ENCODE data around the gene PCGF5.
"Not testable (repeated sequence)": the region's sequence is repeated elsewhere in the genome, so short reads cannot be mapped to it uniquely, and the experiment has no call there.

The PCGF5 gene

GRCh38 chr10:91317541-91317940, 97.1 kb downstream of the PCGF5 start:
- TF ChIP-seq EZH2phosphoT487 (IDR thresholded peaks at IDR 0.05; ENCODE audit: borderline replicate concordance, low read length) = no peak
- no peak for TF ChIP-seq CTCF (IDR thresholded peaks at IDR 0.05; ENCODE audit: low read depth, low read length, poor library complexity, severe bottlenecking)
- no peaks in the 10 kb centered on the region for H3K4me1 ChIP-seq (ENCODE audit: control insufficient read depth, low read length)
- H3K27me3 ChIP-seq (ENCODE audit: control insufficient read depth, low read length) = peaks cover 6% of the 10 kb centered on the region; the same call in 1 of the 2 replicates
- no peak overlapping the region for H3K4me2 ChIP-seq (ENCODE audit: low read length)
- H3K9me2 ChIP-seq (replicated peaks; ENCODE audit: control insufficient read depth, low read length) = no peaks in the 10 kb centered on the region
- no peaks in the 10 kb centered on the region for H3K9me3 ChIP-seq (ENCODE audit: control insufficient read depth, insufficient read depth, low read length)
- H3K27ac ChIP-seq (ENCODE audit: low read depth, low read length) = no peak overlapping the region
- H3K36me3 ChIP-seq (ENCODE audit: control insufficient read depth, low read length) = no peaks in the 10 kb centered on the region
- H4K20me1 ChIP-seq (ENCODE audit: control insufficient read depth, insufficient read depth, low read depth, low read length) = no peaks in the 10 kb centered on the region
- H3F3A ChIP-seq (ENCODE audit: control insufficient read depth, insufficient read depth) = no peaks in the 10 kb centered on the region
- H3K4me3 ChIP-seq (ENCODE audit: low read length) = no peak overlapping the region
- no peaks in the 10 kb centered on the region for H3K79me2 ChIP-seq (ENCODE audit: control insufficient read depth, low read length)

- Histone ChIP-seq H3F3A (ENCODE audit: control insufficient read depth, insufficient read depth) (no peaks in the 10 kb centered on the region), H4K20me1 (ENCODE audit: control insufficient read depth, insufficient read depth, low read depth, low read length) (no peaks in the 10 kb centered on the region), H3K4me3 (ENCODE audit: low read length) (no peak overlapping the region), H3K79me2 (ENCODE audit: control insufficient read depth, low read length) (no peaks in the 10 kb centered on the region), H3K9me2 (replicated peaks; ENCODE audit: control insufficient read depth, low read length) (no peaks in the 10 kb centered on the region), H3K27ac (ENCODE audit: low read depth, low read length) (no peak overlapping the region), H3K36me3 (ENCODE audit: control insufficient read depth, low read length) (no peaks in the 10 kb centered on the region), H3K9me3 (ENCODE audit: control insufficient read depth, insufficient read depth, low read length) (no peaks in the 10 kb centered on the region), H3K27me3 (ENCODE audit: control insufficient read depth, low read length) (peaks cover 3% of the 10 kb centered on the region; the same call in 1 of the 2 replicates), H3K4me1 (ENCODE audit: control insufficient read depth, low read length) (no peaks in the 10 kb centered on the region), H3K4me2 (ENCODE audit: low read length) (no peak overlapping the region)
- TF ChIP-seq CTCF (IDR thresholded peaks at IDR 0.05; ENCODE audit: low read depth, low read length, poor library complexity, severe bottlenecking) = no peak
- TF ChIP-seq EZH2phosphoT487 (IDR thresholded peaks at IDR 0.05; ENCODE audit: borderline replicate concordance, low read length) = no peak
Observed at GRCh38 chr10:91319336-91319735, 98.9 kb downstream of the PCGF5 start.

GRCh38 chr10:91323293-91323905, 102.9 kb downstream of the PCGF5 start:
- H4K20me1 ChIP-seq (ENCODE audit: control insufficient read depth, insufficient read depth, low read depth, low read length); H3K4me3 ChIP-seq (ENCODE audit: low read length); H3K9me2 ChIP-seq (replicated peaks; ENCODE audit: control insufficient read depth, low read length); H3K79me2 ChIP-seq (ENCODE audit: control insufficient read depth, low read length); H3K4me2 ChIP-seq (ENCODE audit: low read length); H3K4me1 ChIP-seq (ENCODE audit: control insufficient read depth, low read length); H3F3A ChIP-seq (ENCODE audit: control insufficient read depth, insufficient read depth); H3K36me3 ChIP-seq (ENCODE audit: control insufficient read depth, low read length); H3K27ac ChIP-seq (ENCODE audit: low read depth, low read length); H3K27me3 ChIP-seq (ENCODE audit: control insufficient read depth, low read length); H3K9me3 ChIP-seq (ENCODE audit: control insufficient read depth, insufficient read depth, low read length): not testable (repeated sequence)

GRCh38 chr10:91328320-91328984, 108.0 kb downstream of the PCGF5 start:
- H3F3A ChIP-seq (ENCODE audit: control insufficient read depth, insufficient read depth) = no peaks in the 10 kb centered on the region
- no peak overlapping the region for H3K27ac ChIP-seq (ENCODE audit: low read depth, low read length)
- no peaks in the 10 kb centered on the region for H3K79me2 ChIP-seq (ENCODE audit: control insufficient read depth, low read length)
- TF ChIP-seq EZH2phosphoT487 (IDR thresholded peaks at IDR 0.05; ENCODE audit: borderline replicate concordance, low read length) = no peak
- TF ChIP-seq CTCF (IDR thresholded peaks at IDR 0.05; ENCODE audit: low read depth, low read length, poor library complexity, severe bottlenecking) = no peak
- no peaks in the 10 kb centered on the region for H4K20me1 ChIP-seq (ENCODE audit: control insufficient read depth, insufficient read depth, low read depth, low read length)
- no peaks in the 10 kb centered on the region for H3K9me2 ChIP-seq (replicated peaks; ENCODE audit: control insufficient read depth, low read length)
- H3K36me3 ChIP-seq (ENCODE audit: control insufficient read depth, low read length) = no peaks in the 10 kb centered on the region
- H3K27me3 ChIP-seq (ENCODE audit: control insufficient read depth, low read length) = 0 out of 2 replicates have a peak, but pooled peaks cover 2% of the 10 kb centered on the region
- H3K4me3 ChIP-seq (ENCODE audit: low read length) = no peak overlapping the region
- no peaks in the 10 kb centered on the region for H3K4me1 ChIP-seq (ENCODE audit: control insufficient read depth, low read length)
- H3K9me3 ChIP-seq (ENCODE audit: control insufficient read depth, insufficient read depth, low read length) = no peaks in the 10 kb centered on the region
- H3K4me2 ChIP-seq (ENCODE audit: low read length) = no peak overlapping the region

Data from DOHH2 (cell line).